ENCODE data around the gene CPB2.

DNA sequence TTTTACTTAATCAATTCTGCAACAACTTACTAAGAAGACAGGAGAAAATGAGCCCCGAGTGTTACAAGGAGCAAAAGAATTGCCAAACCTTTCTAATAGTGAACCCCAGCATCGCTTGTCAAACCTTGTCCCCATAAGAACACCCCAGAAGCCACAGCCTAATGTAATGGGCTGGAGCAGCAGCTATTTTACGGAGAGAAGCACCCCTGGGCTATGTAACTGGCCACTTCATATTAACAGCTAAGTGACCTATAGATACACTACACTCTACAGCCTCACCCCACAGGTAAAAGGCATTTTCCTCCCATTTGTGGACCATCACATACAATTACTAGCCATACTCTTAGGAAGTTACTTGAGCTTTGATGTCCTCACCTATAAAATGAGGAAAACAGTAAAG, 27.3 kb upstream of the CPB2 start:
- TF ChIP-seq, protein P1, sequence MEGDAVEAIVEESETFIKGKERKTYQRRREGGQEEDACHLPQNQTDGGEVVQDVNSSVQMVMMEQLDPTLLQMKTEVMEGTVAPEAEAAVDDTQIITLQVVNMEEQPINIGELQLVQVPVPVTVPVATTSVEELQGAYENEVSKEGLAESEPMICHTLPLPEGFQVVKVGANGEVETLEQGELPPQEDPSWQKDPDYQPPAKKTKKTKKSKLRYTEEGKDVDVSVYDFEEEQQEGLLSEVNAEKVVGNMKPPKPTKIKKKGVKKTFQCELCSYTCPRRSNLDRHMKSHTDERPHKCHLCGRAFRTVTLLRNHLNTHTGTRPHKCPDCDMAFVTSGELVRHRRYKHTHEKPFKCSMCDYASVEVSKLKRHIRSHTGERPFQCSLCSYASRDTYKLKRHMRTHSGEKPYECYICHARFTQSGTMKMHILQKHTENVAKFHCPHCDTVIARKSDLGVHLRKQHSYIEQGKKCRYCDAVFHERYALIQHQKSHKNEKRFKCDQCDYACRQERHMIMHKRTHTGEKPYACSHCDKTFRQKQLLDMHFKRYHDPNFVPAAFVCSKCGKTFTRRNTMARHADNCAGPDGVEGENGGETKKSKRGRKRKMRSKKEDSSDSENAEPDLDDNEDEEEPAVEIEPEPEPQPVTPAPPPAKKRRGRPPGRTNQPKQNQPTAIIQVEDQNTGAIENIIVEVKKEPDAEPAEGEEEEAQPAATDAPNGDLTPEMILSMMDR (IDR thresholded peaks at IDR 0.05), result no peak
- TF ChIP-seq, protein P2, sequence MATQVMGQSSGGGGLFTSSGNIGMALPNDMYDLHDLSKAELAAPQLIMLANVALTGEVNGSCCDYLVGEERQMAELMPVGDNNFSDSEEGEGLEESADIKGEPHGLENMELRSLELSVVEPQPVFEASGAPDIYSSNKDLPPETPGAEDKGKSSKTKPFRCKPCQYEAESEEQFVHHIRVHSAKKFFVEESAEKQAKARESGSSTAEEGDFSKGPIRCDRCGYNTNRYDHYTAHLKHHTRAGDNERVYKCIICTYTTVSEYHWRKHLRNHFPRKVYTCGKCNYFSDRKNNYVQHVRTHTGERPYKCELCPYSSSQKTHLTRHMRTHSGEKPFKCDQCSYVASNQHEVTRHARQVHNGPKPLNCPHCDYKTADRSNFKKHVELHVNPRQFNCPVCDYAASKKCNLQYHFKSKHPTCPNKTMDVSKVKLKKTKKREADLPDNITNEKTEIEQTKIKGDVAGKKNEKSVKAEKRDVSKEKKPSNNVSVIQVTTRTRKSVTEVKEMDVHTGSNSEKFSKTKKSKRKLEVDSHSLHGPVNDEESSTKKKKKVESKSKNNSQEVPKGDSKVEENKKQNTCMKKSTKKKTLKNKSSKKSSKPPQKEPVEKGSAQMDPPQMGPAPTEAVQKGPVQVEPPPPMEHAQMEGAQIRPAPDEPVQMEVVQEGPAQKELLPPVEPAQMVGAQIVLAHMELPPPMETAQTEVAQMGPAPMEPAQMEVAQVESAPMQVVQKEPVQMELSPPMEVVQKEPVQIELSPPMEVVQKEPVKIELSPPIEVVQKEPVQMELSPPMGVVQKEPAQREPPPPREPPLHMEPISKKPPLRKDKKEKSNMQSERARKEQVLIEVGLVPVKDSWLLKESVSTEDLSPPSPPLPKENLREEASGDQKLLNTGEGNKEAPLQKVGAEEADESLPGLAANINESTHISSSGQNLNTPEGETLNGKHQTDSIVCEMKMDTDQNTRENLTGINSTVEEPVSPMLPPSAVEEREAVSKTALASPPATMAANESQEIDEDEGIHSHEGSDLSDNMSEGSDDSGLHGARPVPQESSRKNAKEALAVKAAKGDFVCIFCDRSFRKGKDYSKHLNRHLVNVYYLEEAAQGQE (IDR thresholded peaks at IDR 0.05; ENCODE audit: insufficient read depth in 1 of 2, low read depth in 2 of 2, low read length in 1 of 2), result no peak
